Central memory CD4-positive, alpha-beta T cell (primary cell): Measurements from ENCODE around the gene CORO7.

ENCODE experiments used
- DNase-seq: peaks from one replicate; pipeline ENCODE4 v3.0.0; 2022

Gene CORO7

GRCh38 chr16:4426021-4426684 is 9.8 kb upstream of the CORO7 start:
- DNase-seq = no peak

- DNase-seq = peak; percentile 94
These were observed 9.1 kb upstream of the CORO7 start, which contains the start of gene DNAJA3 for GRCh38 chr16:4425378-4426020. TSS of gene DNAJA3 (plus strand) at chr16:4425868. CDS start at chr16:4425882, 14 bp downstream.

GRCh38 chr16:4420505-4421105 is 4.2 kb upstream of the CORO7 start:
- DNase-seq = no peak

GRCh38 chr16:4419402-4419959 is 3.1 kb upstream of the CORO7 start:
- no peak for DNase-seq

- peak; percentile 79 for DNase-seq
These were observed 727 bp downstream of the CORO7 start for GRCh38 chr16:4415538-4416199.

- DNase-seq = peak; percentile 95
These were observed 2.0 kb downstream of the CORO7 start for GRCh38 chr16:4414187-4414917.

GRCh38 chr16:4412854-4413253 is 3.5 kb downstream of the CORO7 start:
- DNase-seq = no peak

GRCh38 chr16:4412159-4412558 is 4.2 kb downstream of the CORO7 start:
- no peak for DNase-seq

GRCh38 chr16:4411684-4412083 is 4.7 kb downstream of the CORO7 start:
- DNase-seq = no peak

- DNase-seq = no peak
These were observed 5.9 kb downstream of the CORO7 start for GRCh38 chr16:4410335-4411075.

- DNase-seq = no peak
These were observed 7.1 kb downstream of the CORO7 start for GRCh38 chr16:4409081-4409932.

GRCh38 chr16:4408323-4408690 is 8.1 kb downstream of the CORO7 start:
- no peak for DNase-seq

GRCh38 chr16:4407543-4408322 is 8.7 kb downstream of the CORO7 start:
- DNase-seq = no peak

GRCh38 chr16:4404967-4405696 is 11.3 kb downstream of the CORO7 start:
- no peak for DNase-seq

- no peak for DNase-seq
These were observed 12.0 kb downstream of the CORO7 start for GRCh38 chr16:4404247-4404966.

- no peak for DNase-seq
These were observed 13.1 kb downstream of the CORO7 start for GRCh38 chr16:4403133-4403949.

GRCh38 chr16:4402439-4403132 is 13.8 kb downstream of the CORO7 start:
- peak; percentile 55 for DNase-seq
